ENCODE results near the gene MACROD1. TPM values are rescaled to one million over a fixed set of nuclear protein-coding genes. Genes with fewer than 3 reads are reported as not detected.
A peak's percentile ranks its signal among the peaks of the same experiment; 100 is the strongest.

The MACROD1 gene
- 17.4 and 20.2 TPM in 2 replicates for total RNA-seq

- intact Hi-C loops (cut with micrococcal nuclease), result loop anchor here (2.0 kb wide), 3 partner anchors 21 to 227 kb away; partner anchors contain the start of genes NAA40, OTUB1 and STIP1
- peak; percentile 78 for DNase-seq (ENCODE audit: low spot score)
- peak within 1 kb of the TSS; percentile 93 for H3K4me3 Mint-ChIP-seq
- H3K9me3 Mint-ChIP-seq, result no peaks in the 10 kb centered on the region
- no peaks in the 10 kb centered on the region for H3K36me3 Mint-ChIP-seq (ENCODE audit: low read depth)
- peaks cover 2% of the 10 kb centered on the region for H3K27me3 Mint-ChIP-seq (ENCODE audit: insufficient read depth)
- H3K4me1 Mint-ChIP-seq (ENCODE audit: low read depth), result peaks cover 8% of the 10 kb centered on the region
- peak within 1 kb of the TSS; percentile 86 for H3K27ac Mint-ChIP-seq
These were observed at the start of gene MACROD1 for GRCh38 chr11:64165842-64166635. Gene MACROD1, minus strand, starts transcription at chr11:64166113. Its CDS starts 119 bp downstream, at chr11:64165994.

DNA sequence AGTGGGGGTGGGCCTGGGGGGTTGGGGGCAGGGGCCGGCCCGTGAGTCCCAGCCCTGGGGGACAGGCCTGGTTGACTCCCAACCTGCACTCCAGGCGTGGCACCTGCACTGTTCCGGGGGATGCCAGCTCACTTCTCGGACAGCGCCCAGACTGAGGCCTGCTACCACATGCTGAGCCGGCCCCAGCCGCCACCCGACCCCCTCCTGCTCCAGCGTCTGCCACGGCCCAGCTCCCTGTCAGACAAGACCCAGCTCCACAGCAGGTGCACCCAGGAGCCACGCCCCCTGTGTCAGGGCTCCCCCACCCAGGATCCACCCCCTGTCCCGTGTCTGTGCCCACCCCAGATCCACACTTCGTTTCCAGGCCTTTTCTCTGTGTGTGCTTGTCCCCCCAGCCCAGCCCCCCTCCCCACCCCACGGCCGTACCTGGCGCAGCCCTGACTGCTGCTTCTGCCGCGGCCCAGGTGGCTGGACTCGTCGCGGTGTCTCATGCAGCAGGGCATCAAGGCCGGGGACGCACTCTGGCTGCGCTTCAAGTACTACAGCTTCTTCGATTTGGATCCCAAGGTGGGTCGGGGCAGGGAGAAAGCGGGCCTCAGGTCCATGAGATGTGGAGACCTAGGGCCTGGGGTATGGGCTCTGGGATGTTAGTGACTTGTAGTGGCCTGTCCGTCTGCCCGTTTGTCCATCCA lies 45.4 kb upstream of the MACROD1 start:
- no peak overlapping the region for H3K4me3 Mint-ChIP-seq
- peaks cover 22% of the 10 kb centered on the region for H3K4me1 Mint-ChIP-seq (ENCODE audit: low read depth)
- no peak for DNase-seq (ENCODE audit: low spot score)
- no peaks in the 10 kb centered on the region for H3K27me3 Mint-ChIP-seq (ENCODE audit: insufficient read depth)
- intact Hi-C loops (cut with micrococcal nuclease), result no loop called here
- H3K27ac Mint-ChIP-seq, result no peak overlapping the region
- H3K9me3 Mint-ChIP-seq, result no peaks in the 10 kb centered on the region
- peaks cover 49% of the 10 kb centered on the region for H3K36me3 Mint-ChIP-seq (ENCODE audit: low read depth)

DNA sequence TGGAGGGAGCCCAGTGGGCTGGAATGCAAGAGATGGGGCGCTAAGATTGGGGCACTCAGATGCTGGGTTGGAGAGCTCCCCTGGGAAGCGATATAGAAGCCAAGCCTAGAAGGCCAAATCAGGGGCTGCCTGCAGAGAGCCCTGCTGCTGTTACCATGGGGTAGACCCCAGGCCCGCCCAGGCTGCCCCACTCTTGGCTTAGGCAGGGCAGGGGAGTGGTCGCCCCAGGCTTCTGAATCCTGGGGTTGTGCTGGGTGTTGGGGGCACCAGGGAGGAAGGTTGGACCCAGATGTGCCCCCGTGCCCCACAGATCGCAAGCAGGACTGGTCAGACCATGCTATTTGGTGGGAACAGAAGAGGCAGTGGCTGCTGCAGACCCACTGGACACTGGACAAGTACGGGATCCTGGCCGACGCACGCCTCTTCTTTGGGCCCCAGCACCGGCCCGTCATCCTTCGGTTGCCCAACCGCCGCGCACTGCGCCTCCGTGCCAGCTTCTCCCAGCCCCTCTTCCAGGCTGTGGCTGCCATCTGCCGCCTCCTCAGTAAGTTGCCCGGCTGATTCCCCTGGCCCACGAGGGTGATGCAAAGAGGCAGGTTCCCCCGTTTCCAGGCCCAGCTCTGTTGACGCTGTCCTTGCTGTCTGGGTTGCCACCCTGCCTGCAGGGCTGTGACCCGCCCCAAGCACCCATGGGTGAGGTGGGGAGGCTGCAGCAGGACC lies 44.5 kb upstream of the MACROD1 start:
- H3K4me3 Mint-ChIP-seq, result no peak overlapping the region
- no peaks in the 10 kb centered on the region for H3K9me3 Mint-ChIP-seq
- no peaks in the 10 kb centered on the region for H3K27me3 Mint-ChIP-seq (ENCODE audit: insufficient read depth)
- H3K36me3 Mint-ChIP-seq (ENCODE audit: low read depth), result peaks cover 53% of the 10 kb centered on the region
- peaks cover 29% of the 10 kb centered on the region for H3K4me1 Mint-ChIP-seq (ENCODE audit: low read depth)
- no peak for DNase-seq (ENCODE audit: low spot score)
- no peak overlapping the region for H3K27ac Mint-ChIP-seq
- intact Hi-C loops (cut with micrococcal nuclease), result no loop called here

GRCh38 chr11:64209563-64209843 lies 43.6 kb upstream of the MACROD1 start:
- no peak for DNase-seq (ENCODE audit: low spot score)
- Mint-ChIP-seq H3K4me3 (peak overlapping the region; percentile 30), H3K9me3 (no peaks in the 10 kb centered on the region), H3K27me3 (ENCODE audit: insufficient read depth) (no peaks in the 10 kb centered on the region), H3K27ac (no peak overlapping the region), H3K4me1 (ENCODE audit: low read depth) (peaks cover 26% of the 10 kb centered on the region), H3K36me3 (ENCODE audit: low read depth) (peaks cover 50% of the 10 kb centered on the region)
- intact Hi-C loops (cut with micrococcal nuclease), result no loop called here

- Mint-ChIP-seq H3K9me3 (no peaks in the 10 kb centered on the region), H3K4me3 (peak overlapping the region; percentile 58), H3K4me1 (ENCODE audit: low read depth) (peaks cover 30% of the 10 kb centered on the region), H3K27me3 (ENCODE audit: insufficient read depth) (no peaks in the 10 kb centered on the region), H3K27ac (peak overlapping the region; percentile 95), H3K36me3 (ENCODE audit: low read depth) (peaks cover 53% of the 10 kb centered on the region)
- no peak for DNase-seq (ENCODE audit: low spot score)
- intact Hi-C loops (cut with micrococcal nuclease), result no loop called here
These were observed 43.1 kb upstream of the MACROD1 start for GRCh38 chr11:64208796-64209562.

DNA sequence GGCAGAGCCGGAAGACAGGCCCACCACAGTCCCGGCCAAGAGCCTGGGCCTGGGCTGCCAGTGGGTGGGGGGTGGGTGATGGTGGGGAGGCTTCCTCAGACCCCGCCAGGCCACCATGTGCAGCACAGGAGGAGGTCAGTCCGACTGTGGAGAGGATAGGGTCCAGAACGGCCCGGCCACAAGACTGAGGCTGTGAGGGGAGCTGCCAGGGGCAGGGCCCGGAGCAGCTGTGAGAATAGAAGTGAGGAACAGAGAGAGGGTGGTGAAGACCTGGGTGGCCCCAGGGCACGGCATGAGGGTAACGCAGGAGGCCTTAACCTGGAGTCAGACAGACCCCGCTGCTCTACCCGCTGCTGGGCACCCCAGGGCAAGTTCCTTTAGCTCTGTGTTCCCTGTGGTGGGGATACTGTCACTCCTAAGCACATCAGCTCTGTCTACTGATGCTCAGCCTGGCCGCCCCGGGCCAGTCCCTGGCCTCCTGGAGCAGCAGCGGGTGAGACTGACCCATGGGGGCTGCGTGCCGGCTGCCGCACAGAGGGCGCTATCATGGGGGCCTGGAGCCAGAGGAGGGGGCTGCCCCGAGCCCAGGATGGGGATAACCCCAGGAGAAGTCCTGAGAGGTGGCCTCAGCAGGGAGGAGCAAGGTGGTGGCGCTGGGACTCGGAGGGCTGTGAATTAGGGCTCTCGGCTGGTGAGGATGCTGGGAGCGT lies 42.3 kb upstream of the MACROD1 start:
- H3K4me3 Mint-ChIP-seq, result peak overlapping the region; percentile 89
- intact Hi-C loops (cut with micrococcal nuclease), result no loop called here
- no peaks in the 10 kb centered on the region for H3K9me3 Mint-ChIP-seq
- no peaks in the 10 kb centered on the region for H3K27me3 Mint-ChIP-seq (ENCODE audit: insufficient read depth)
- no peak for DNase-seq (ENCODE audit: low spot score)
- H3K36me3 Mint-ChIP-seq (ENCODE audit: low read depth), result peaks cover 57% of the 10 kb centered on the region
- H3K27ac Mint-ChIP-seq, result peak overlapping the region; percentile 95
- H3K4me1 Mint-ChIP-seq (ENCODE audit: low read depth), result peaks cover 33% of the 10 kb centered on the region

DNA sequence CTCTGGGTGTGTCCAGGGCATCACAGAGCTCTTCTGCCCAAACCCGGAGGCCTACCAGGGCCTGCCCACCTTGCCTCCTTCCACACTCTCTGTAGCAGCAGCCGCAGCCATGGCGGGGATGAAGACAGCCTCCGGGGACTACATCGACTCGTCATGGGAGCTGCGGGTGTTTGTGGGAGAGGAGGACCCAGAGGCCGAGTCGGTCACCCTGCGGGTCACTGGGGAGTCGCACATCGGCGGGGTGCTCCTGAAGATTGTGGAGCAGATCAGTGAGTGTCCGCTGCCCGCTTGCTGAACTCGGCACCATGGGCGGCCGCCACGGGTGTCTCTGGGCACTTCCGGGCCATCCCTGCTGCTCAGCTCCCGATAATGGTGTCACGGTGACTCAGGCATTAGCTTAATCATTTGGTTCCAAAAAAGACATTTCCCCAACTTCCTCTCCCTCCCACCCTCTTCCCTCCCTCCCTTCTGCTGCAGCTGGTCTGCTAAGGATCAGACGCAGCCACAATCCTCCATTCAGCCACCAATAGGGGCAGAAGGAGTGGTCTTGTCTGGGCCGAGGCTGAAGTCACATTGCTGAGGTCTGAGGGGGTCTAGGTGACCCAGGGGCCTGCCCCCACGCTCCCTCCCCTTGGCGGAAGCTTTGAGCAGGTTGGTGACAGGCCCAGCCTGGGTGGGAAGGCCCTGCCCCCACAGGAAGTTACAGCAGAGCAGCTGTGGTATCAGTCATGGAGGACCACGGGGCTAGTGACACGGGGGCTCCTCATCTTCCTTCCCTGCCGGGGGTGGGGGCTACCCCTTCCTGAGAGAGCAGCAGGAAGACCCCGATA lies 41.6 kb upstream of the MACROD1 start:
- Mint-ChIP-seq H3K9me3 (no peaks in the 10 kb centered on the region), H3K27me3 (ENCODE audit: insufficient read depth) (no peaks in the 10 kb centered on the region), H3K27ac (peak overlapping the region; percentile 95), H3K36me3 (ENCODE audit: low read depth) (peaks cover 56% of the 10 kb centered on the region), H3K4me3 (peak overlapping the region; percentile 89), H3K4me1 (ENCODE audit: low read depth) (peaks cover 33% of the 10 kb centered on the region)
- peak; percentile 71 for DNase-seq (ENCODE audit: low spot score)
- intact Hi-C loops (cut with micrococcal nuclease), result loop anchor here (1.0 to 2.0 kb wide), 5 partner anchors 19 to 110 kb away; partner anchors contain the start of genes DNAJC4, FKBP2, NUDT22 and TRMT112

DNA sequence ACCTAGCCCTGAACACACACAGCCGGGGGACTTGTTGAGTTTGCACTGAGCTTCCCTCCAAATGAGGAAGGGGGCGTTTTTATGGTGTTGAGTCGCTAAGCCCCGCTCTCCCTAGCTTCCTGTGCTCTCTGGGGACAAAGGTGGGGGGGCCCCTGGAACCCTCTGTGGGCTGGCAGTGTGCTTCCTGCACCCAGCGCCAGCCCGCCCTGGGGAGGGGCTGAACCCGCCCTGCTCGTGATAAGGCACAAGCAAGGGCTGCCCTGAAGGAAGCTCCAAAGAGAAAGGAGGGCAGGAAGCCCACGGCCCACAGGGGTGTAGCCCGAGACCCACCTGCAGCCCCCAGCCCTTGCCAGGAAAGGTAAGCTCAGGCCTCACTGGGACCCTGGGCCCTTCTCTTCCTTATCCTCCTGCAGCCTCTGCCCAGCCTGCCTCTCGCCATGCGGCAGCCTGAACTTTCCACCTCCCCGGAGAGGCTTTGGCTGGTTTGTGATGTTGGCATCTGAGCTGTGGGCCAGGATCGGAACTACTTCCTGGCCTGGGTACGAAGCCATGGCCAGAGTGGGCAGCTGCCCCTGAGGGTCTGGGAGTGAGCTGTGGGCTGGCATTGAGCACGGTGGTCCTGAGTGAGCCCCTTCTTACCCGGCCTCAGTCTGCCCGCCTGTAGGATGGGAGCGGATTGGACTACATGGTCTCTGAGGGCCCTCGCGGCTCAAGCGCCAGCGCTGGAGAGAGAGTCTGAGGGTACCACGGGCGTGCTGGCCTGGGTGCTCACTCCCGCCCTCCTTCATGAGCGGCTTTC lies 40.7 kb upstream of the MACROD1 start, which contains the start of gene FERMT3:
Gene FERMT3, plus strand, starts transcription at position 265 of the 799 bp plus-strand sequence. CDS start 644 bp downstream, outside the sequence.
- Mint-ChIP-seq H3K9me3 (no peaks in the 10 kb centered on the region), H3K27me3 (ENCODE audit: insufficient read depth) (no peaks in the 10 kb centered on the region), H3K27ac (peak within 1 kb of the TSS; percentile 95), H3K36me3 (ENCODE audit: low read depth) (peaks cover 54% of the 10 kb centered on the region), H3K4me1 (ENCODE audit: low read depth) (peaks cover 34% of the 10 kb centered on the region), H3K4me3 (peak within 1 kb of the TSS; percentile 89)
- peak; percentile 72 for DNase-seq (ENCODE audit: low spot score)
- intact Hi-C loops (cut with micrococcal nuclease), result loop anchor here (1.0 to 2.0 kb wide), 6 partner anchors 20 to 111 kb away; partner anchors contain the start of genes DNAJC4, FKBP2, NUDT22 and TRMT112

GRCh38 chr11:64204464-64204989 lies 38.6 kb upstream of the MACROD1 start:
- peak overlapping the region; percentile 70 for H3K27ac Mint-ChIP-seq
- peaks cover 39% of the 10 kb centered on the region for H3K4me1 Mint-ChIP-seq (ENCODE audit: low read depth)
- intact Hi-C loops (cut with micrococcal nuclease), result loop anchor here (1.0 kb wide), 2 partner anchors 42 to 100 kb away; partner anchors contain the start of gene PPP1R14B
- DNase-seq (ENCODE audit: low spot score), result peak; percentile 61
- peaks cover 57% of the 10 kb centered on the region for H3K36me3 Mint-ChIP-seq (ENCODE audit: low read depth)
- no peaks in the 10 kb centered on the region for H3K9me3 Mint-ChIP-seq
- H3K4me3 Mint-ChIP-seq, result peak overlapping the region; percentile 78
- no peaks in the 10 kb centered on the region for H3K27me3 Mint-ChIP-seq (ENCODE audit: insufficient read depth)

GRCh38 chr11:64204080-64204440 lies 38.1 kb upstream of the MACROD1 start:
- H3K36me3 Mint-ChIP-seq (ENCODE audit: low read depth), result peaks cover 55% of the 10 kb centered on the region
- no peaks in the 10 kb centered on the region for H3K9me3 Mint-ChIP-seq
- DNase-seq (ENCODE audit: low spot score), result no peak
- no peaks in the 10 kb centered on the region for H3K27me3 Mint-ChIP-seq (ENCODE audit: insufficient read depth)
- no peak overlapping the region for H3K27ac Mint-ChIP-seq
- H3K4me1 Mint-ChIP-seq (ENCODE audit: low read depth), result peaks cover 39% of the 10 kb centered on the region
- intact Hi-C loops (cut with micrococcal nuclease), result loop anchor here (1.0 kb wide), 2 partner anchors 42 to 100 kb away; partner anchors contain the start of gene PPP1R14B
- peak overlapping the region; percentile 49 for H3K4me3 Mint-ChIP-seq

Measured in activated T-helper 1 cell treated with anti-CD3 and anti-CD28 coated beads, Interleukin-12 subunit alpha, Interleukin-12 subunit beta, Interleukin-2, Interleukin-4 antibody, amounts not matched to agents 30 ng/mL and 10 ng/mL and 1 ng/mL, durations not matched to agents 14 hours and 24 hours and 36 hours (primary cell).